GM10266 (cell line): ENCODE results near the gene SLC7A10.

ENCODE experiments used
- DNase-seq: peaks from one replicate; pipeline ENCODE4 v3.0.0; 2012; ENCODE audit errors: extremely low spot score
- CTCF ChIP-seq: IDR thresholded peaks from 2 replicates; pipeline ENCODE4 v1.5.1; 2012; ENCODE audit warnings: mild to moderate bottlenecking, low read depth; ENCODE audit not compliant: control insufficient read depth, insufficient read depth; ENCODE audit errors: missing control alignments

Gene SLC7A10

GRCh38 chr19:33196446-33197193, 29.0 kb downstream of the SLC7A10 start:
- TF ChIP-seq CTCF = no peak
- no peak for DNase-seq

- TF ChIP-seq CTCF = no peak
Measured at GRCh38 chr19:33195645-33196347, 29.9 kb downstream of the SLC7A10 start.

GRCh38 chr19:33194886-33195644, 30.6 kb downstream of the SLC7A10 start:
- TF ChIP-seq CTCF = no peak
- no peak for DNase-seq

More at GRCh38 chr19:33195645-33196347, 29.9 kb downstream of the SLC7A10 start:
- no peak for DNase-seq

GRCh38 chr19:33194532-33194885, 31.1 kb downstream of the SLC7A10 start:
- no peak for DNase-seq
- TF ChIP-seq CTCF = no peak

GRCh38 chr19:33193865-33194362, 31.7 kb downstream of the SLC7A10 start, which contains the start of gene LRP3:
Gene LRP3 (plus strand): TSS chr19:33194330. CDS start chr19:33194786, 456 bp downstream.
- TF ChIP-seq CTCF = no peak
- no peak for DNase-seq

GRCh38 chr19:33193269-33193864, 32.3 kb downstream of the SLC7A10 start:
- TF ChIP-seq CTCF = no peak

More at GRCh38 chr19:33193269-33193864, 32.3 kb downstream of the SLC7A10 start:
- no peak for DNase-seq
